ENCODE data around the gene SVOPL.

DNA sequence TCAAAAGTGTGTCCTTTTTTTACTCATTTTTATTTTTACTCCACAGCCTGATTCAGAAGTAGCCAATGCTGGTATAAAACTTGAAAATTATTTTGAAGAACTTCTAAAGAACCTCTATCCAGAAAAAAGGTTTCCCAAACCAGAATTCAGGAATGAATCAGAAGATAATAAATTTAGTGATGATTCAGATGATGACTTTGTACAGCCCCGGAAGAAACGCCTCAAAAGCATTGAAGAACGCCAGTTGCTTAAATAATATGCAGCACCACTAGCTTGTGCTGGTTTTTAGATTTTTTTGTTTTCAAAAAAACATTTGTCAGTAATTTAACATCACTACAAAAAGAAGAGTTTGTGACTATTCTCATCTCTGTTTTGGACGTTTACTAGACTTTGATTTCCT, 116.5 kb downstream of the SVOPL start:
- TF ChIP-seq CTCF (IDR thresholded peaks at IDR 0.05; ENCODE audit: low read length) (no peak), EZH2 (optimal IDR thresholded peaks at IDR 0.05; ENCODE audit: low read depth, low read length) (no peak)

Data from MM.1S (cell line).